Measurements from ENCODE around the gene INPP5J.

The INPP5J gene

DNA sequence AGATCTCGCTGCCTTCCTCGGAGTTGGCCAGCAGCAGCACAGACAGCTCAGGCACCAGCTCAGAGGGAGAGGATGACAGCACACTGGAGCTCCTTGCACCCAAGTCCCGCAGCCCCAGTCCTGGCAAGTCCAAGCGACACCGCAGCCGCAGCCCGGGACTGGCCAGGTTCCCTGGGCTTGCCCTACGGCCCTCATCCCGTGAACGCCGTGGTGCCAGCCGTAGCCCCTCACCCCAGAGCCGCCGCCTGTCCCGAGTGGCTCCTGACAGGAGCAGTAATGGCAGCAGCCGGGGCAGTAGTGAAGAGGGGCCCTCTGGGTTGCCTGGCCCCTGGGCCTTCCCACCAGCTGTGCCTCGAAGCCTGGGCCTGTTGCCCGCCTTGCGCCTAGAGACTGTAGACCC lies 11.1 kb downstream of the INPP5J start:
- Histone ChIP-seq H3K36me3 (ENCODE audit: control insufficient read depth in 1 of 2, insufficient read depth in 2 of 2, low read length in 2 of 2) (peaks cover 0 to 3% of the 10 kb centered on the region in 2 donors), H3K4me3 (ENCODE audit: low read depth in 1 of 2, low read length in 2 of 2) (no peak overlapping the region), H3K4me1 (ENCODE audit: control insufficient read depth in 1 of 2, insufficient read depth in 2 of 2, low read length in 2 of 2) (no peaks in the 10 kb centered on the region), H3K27me3 (ENCODE audit: low read depth, low read length) (no peaks in the 10 kb centered on the region), H3K27ac (ENCODE audit: low read length) (no peak overlapping the region), H3K9me3 (ENCODE audit: control insufficient read depth in 1 of 2, low read length in 2 of 2) (no peaks in the 10 kb centered on the region)

DNA sequence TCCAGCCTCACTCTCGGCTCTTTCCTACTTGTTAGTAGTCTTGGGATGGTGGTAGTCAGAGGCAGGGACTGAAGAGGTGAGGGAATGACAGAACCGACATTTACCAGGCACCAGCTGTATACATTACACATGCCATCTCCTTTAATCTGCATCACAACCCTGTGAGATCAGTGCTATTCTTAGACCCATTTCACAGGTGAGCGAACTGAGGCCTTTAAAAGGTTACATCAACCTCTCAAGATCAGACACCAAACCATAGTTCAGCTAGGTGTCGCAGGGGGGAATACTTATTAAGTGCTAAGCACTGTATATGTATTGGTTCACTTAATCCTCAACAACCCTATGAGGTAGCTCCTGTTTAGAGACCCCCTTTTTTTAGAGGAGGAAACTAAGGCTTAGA lies 11.9 kb downstream of the INPP5J start:
- Histone ChIP-seq H3K4me3 (ENCODE audit: low read depth in 1 of 2, low read length in 2 of 2) (no peak overlapping the region), H3K27me3 (ENCODE audit: low read depth, low read length) (peaks cover 6% of the 10 kb centered on the region), H3K27ac (ENCODE audit: low read length) (no peak overlapping the region), H3K9me3 (ENCODE audit: control insufficient read depth in 1 of 2, low read length in 2 of 2) (no peaks in the 10 kb centered on the region), H3K36me3 (ENCODE audit: control insufficient read depth in 1 of 2, insufficient read depth in 2 of 2, low read length in 2 of 2) (peaks cover 0 to 3% of the 10 kb centered on the region in 2 donors), H3K4me1 (ENCODE audit: control insufficient read depth in 1 of 2, insufficient read depth in 2 of 2, low read length in 2 of 2) (no peaks in the 10 kb centered on the region)

DNA sequence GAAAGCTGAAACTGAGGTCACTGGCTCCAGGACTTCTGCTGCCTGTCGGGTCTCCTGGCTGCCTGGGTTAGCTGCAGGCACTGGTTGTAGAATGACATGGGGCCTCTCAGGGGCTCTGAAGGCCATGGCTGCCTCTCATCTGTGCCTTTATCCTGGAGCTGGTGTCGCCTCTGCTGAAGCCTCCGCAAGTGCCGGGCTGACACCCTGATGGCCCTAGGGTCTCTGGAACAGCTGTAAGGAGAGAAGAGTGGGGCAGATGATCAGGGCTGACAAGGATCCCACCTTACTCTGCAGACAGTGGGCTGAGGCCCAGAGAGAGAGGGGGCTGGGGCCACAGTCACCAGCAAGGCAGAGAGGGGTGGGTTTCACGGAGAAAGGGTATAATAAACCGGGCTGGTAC lies 12.9 kb downstream of the INPP5J start:
- H3K36me3 ChIP-seq (ENCODE audit: control insufficient read depth in 1 of 2, insufficient read depth in 2 of 2, low read length in 2 of 2) = peaks cover 0 to 3% of the 10 kb centered on the region in 2 donors
- H3K4me3 ChIP-seq (ENCODE audit: low read depth in 1 of 2, low read length in 2 of 2) = no peak overlapping the region
- no peak overlapping the region for H3K27ac ChIP-seq (ENCODE audit: low read length)
- H3K9me3 ChIP-seq (ENCODE audit: control insufficient read depth in 1 of 2, low read length in 2 of 2) = no peaks in the 10 kb centered on the region
- H3K27me3 ChIP-seq (ENCODE audit: low read depth, low read length) = peaks cover 9% of the 10 kb centered on the region
- H3K4me1 ChIP-seq (ENCODE audit: control insufficient read depth in 1 of 2, insufficient read depth in 2 of 2, low read length in 2 of 2) = no peaks in the 10 kb centered on the region

DNA sequence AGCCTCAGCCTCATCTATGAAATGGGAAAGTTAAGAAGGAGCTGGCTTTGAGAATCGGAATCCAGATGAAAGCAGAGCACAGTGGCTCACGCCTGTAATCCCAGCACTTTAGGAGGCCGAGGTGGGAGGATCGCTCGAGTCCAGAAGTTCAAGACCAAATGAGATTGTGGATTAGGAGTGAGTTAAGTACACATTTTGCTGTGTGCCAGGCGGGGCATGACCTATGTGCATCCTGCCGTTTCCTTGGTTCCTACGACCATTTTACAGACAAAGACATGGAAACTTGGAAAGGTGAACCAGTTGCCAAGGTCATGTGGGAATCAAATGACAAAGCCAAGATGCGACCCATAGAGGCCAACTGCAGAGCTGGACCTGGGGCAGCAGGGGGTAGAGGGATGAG lies 13.4 kb downstream of the INPP5J start:
- Histone ChIP-seq H3K36me3 (ENCODE audit: control insufficient read depth in 1 of 2, insufficient read depth in 2 of 2, low read length in 2 of 2) (no peaks in the 10 kb centered on the region), H3K27me3 (ENCODE audit: low read depth, low read length) (peaks cover 9% of the 10 kb centered on the region), H3K4me1 (ENCODE audit: control insufficient read depth in 1 of 2, insufficient read depth in 2 of 2, low read length in 2 of 2) (no peaks in the 10 kb centered on the region), H3K4me3 (ENCODE audit: low read depth in 1 of 2, low read length in 2 of 2) (no peak overlapping the region), H3K27ac (ENCODE audit: low read length) (no peak overlapping the region), H3K9me3 (ENCODE audit: control insufficient read depth in 1 of 2, low read length in 2 of 2) (no peaks in the 10 kb centered on the region)

DNA sequence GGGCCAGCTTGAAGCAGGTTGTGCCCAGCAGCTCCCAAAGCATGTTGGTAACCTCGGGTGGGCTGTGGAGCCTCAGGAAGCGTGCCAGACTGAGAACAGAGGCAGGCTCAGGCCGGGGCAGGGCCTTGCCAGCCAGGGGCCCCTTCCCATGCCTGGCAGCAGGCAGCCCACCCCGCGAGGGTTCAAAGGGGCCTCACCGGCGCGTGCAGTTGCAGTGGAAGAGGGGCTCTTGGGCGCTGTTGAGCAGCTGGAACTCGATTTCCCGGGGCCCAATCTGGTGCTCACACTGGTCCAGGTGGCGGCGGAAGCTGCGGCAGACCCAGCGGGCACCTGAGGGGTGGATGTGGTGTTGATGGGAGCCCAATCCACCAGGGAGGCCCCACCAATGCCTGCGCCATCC lies 13.9 kb downstream of the INPP5J start:
- no peaks in the 10 kb centered on the region for H3K36me3 ChIP-seq (ENCODE audit: control insufficient read depth in 1 of 2, insufficient read depth in 2 of 2, low read length in 2 of 2)
- no peak overlapping the region for H3K27ac ChIP-seq (ENCODE audit: low read length)
- no peaks in the 10 kb centered on the region for H3K4me1 ChIP-seq (ENCODE audit: control insufficient read depth in 1 of 2, insufficient read depth in 2 of 2, low read length in 2 of 2)
- H3K27me3 ChIP-seq (ENCODE audit: low read depth, low read length) = peaks cover 9% of the 10 kb centered on the region
- H3K9me3 ChIP-seq (ENCODE audit: control insufficient read depth in 1 of 2, low read length in 2 of 2) = no peaks in the 10 kb centered on the region
- no peak overlapping the region for H3K4me3 ChIP-seq (ENCODE audit: low read depth in 1 of 2, low read length in 2 of 2)

DNA sequence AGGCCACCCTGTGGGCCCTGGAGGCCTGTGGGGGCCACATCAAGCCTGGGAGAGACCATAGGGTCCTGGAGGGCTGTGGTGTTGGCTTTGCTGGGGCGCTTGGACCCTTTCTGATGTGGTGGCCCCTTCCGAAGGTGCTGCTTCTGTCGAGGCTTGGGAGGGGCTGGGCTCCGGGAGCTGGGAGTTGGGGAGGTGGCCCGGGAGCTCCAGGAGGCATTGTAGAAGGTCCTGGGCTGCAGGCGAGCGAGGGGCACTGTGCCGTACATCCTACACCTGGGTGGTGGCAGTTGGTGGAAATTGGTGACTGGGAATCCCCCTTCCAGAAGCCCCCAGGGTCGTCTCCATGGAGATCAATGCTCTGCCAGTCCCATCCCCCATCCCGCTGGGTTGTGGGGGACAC lies 15.0 kb downstream of the INPP5J start:
- Histone ChIP-seq H3K27ac (ENCODE audit: low read length) (no peak overlapping the region), H3K4me3 (ENCODE audit: low read depth in 1 of 2, low read length in 2 of 2) (no peak overlapping the region), H3K4me1 (ENCODE audit: control insufficient read depth in 1 of 2, insufficient read depth in 2 of 2, low read length in 2 of 2) (no peaks in the 10 kb centered on the region), H3K27me3 (ENCODE audit: low read depth, low read length) (peaks cover 9% of the 10 kb centered on the region), H3K36me3 (ENCODE audit: control insufficient read depth in 1 of 2, insufficient read depth in 2 of 2, low read length in 2 of 2) (no peaks in the 10 kb centered on the region), H3K9me3 (ENCODE audit: control insufficient read depth in 1 of 2, low read length in 2 of 2) (no peaks in the 10 kb centered on the region)

DNA sequence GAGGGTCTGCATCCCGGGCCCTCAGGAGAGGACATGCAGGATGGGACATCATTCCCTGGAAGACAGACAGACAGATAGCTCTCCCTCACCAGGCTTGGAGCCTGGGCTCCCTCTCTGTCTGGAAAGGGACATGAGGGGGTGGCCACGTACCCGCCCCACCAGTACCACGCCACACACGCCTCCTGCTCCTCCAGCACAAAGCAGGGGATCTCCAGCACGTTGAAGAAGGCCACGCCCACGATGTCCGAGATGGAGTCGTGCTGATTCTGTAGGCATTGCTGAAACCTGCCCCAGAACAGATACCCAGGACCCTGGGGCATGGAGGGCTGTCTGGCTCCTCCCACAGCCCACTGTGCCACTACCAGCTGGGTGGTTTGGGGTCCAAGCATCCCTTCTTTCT lies 15.4 kb downstream of the INPP5J start:
- Histone ChIP-seq H3K4me3 (ENCODE audit: low read depth in 1 of 2, low read length in 2 of 2) (no peak overlapping the region), H3K27ac (ENCODE audit: low read length) (no peak overlapping the region), H3K27me3 (ENCODE audit: low read depth, low read length) (peaks cover 9% of the 10 kb centered on the region), H3K4me1 (ENCODE audit: control insufficient read depth in 1 of 2, insufficient read depth in 2 of 2, low read length in 2 of 2) (no peaks in the 10 kb centered on the region), H3K36me3 (ENCODE audit: control insufficient read depth in 1 of 2, insufficient read depth in 2 of 2, low read length in 2 of 2) (no peaks in the 10 kb centered on the region), H3K9me3 (ENCODE audit: control insufficient read depth in 1 of 2, low read length in 2 of 2) (no peaks in the 10 kb centered on the region)

DNA sequence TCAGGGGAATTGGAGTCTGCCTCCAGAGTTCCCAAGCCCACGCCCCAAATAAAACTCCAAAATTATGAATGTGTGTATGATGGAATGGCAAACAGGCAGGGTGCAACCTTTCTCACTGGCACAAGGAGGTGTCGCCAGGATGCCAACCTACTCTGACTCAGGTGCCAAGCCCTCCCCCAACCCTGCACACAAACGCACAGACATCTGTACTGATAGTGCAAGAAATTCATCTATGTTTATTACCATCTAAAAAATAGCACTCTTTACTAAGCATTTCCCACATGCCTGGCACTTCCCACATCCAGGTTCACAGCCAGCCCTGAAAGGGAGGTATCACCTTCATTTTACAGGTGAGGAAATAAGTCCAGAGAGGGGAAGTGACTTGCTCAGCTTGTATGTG lies 16.3 kb downstream of the INPP5J start:
- Histone ChIP-seq H3K4me3 (ENCODE audit: low read depth in 1 of 2, low read length in 2 of 2) (no peak overlapping the region), H3K27ac (ENCODE audit: low read length) (no peak overlapping the region), H3K36me3 (ENCODE audit: control insufficient read depth in 1 of 2, insufficient read depth in 2 of 2, low read length in 2 of 2) (no peaks in the 10 kb centered on the region), H3K9me3 (ENCODE audit: control insufficient read depth in 1 of 2, low read length in 2 of 2) (no peaks in the 10 kb centered on the region), H3K27me3 (ENCODE audit: low read depth, low read length) (peaks cover 9% of the 10 kb centered on the region), H3K4me1 (ENCODE audit: control insufficient read depth in 1 of 2, insufficient read depth in 2 of 2, low read length in 2 of 2) (no peaks in the 10 kb centered on the region)

DNA sequence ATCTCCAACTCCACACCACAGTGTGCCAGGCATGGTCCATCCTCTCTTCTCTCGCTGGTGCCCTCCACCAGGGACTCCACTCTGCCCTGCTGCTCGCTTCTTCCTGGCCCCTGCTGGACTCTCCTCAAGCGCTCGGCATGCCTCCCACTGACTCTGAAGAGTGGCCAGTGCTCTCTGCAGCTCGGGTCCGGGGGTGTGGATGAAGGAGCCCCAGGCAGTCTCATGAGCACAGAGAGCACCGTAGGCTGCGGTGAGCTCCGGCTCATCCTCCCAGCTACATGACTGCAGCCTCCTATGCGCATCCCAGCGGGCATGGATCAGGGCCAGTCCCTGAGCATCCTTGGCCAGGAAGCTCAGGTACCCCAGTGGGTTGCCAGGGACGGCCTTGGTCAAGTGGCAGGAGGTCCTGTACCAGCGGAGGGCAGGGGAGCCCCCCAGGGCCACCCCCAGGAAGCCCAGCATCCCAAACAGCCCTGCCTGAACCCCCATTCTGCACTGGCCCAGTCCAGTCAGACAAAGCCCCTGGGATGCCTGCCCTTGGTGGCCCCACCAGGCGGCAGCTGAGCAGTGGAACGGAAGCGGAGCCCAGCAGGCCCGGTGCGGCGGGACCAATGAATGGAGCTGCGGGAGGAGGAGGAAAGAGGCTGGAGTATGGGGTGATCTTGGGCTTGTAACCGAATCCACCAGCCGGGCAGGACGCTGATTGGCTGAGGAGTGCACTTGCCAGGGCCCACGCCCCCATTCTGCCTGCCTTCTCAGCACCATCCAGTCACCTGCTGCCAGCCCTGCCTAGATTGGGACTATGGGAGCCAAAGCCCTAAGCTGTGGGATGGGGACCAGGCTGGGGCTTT lies 17.3 kb downstream of the INPP5J start, which contains the start of gene PLA2G3:
PLA2G3 (minus strand) TSS at position 643 of the 851 bp plus-strand sequence; CDS start at position 489, 154 bp downstream.
- Histone ChIP-seq H3K27ac (ENCODE audit: low read length) (no peak within 1 kb of the TSS), H3K4me3 (ENCODE audit: low read depth in 1 of 2, low read length in 2 of 2) (no peak within 1 kb of the TSS), H3K9me3 (ENCODE audit: control insufficient read depth in 1 of 2, low read length in 2 of 2) (no peaks in the 10 kb centered on the region), H3K27me3 (ENCODE audit: low read depth, low read length) (peaks cover 9% of the 10 kb centered on the region), H3K4me1 (ENCODE audit: control insufficient read depth in 1 of 2, insufficient read depth in 2 of 2, low read length in 2 of 2) (no peaks in the 10 kb centered on the region), H3K36me3 (ENCODE audit: control insufficient read depth in 1 of 2, insufficient read depth in 2 of 2, low read length in 2 of 2) (no peaks in the 10 kb centered on the region)

DNA sequence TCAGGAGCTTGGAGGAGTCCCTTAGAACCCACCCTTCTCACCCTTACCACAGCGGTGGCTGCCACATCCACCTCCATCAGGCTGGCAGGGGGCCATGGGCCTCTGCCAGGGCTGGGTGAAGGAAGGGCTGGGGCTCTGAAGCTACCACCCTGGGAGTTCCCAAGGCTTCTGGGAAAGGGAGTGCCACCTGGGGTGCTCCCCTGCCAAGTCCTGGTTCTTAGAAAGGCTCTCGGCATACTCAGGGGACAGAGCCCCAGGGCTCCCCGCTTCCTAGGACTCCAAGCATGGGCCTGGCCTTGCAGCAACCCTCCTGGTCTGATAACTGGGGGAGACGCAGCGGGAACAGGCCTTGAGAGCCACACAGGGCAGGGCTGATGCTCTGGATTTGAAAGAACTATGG lies 18.0 kb downstream of the INPP5J start:
- H3K9me3 ChIP-seq (ENCODE audit: control insufficient read depth in 1 of 2, low read length in 2 of 2) = no peaks in the 10 kb centered on the region
- no peak overlapping the region for H3K4me3 ChIP-seq (ENCODE audit: low read depth in 1 of 2, low read length in 2 of 2)
- H3K36me3 ChIP-seq (ENCODE audit: control insufficient read depth in 1 of 2, insufficient read depth in 2 of 2, low read length in 2 of 2) = no peaks in the 10 kb centered on the region
- H3K4me1 ChIP-seq (ENCODE audit: control insufficient read depth in 1 of 2, insufficient read depth in 2 of 2, low read length in 2 of 2) = no peaks in the 10 kb centered on the region
- peaks cover 9% of the 10 kb centered on the region for H3K27me3 ChIP-seq (ENCODE audit: low read depth, low read length)
- no peak overlapping the region for H3K27ac ChIP-seq (ENCODE audit: low read length)

DNA sequence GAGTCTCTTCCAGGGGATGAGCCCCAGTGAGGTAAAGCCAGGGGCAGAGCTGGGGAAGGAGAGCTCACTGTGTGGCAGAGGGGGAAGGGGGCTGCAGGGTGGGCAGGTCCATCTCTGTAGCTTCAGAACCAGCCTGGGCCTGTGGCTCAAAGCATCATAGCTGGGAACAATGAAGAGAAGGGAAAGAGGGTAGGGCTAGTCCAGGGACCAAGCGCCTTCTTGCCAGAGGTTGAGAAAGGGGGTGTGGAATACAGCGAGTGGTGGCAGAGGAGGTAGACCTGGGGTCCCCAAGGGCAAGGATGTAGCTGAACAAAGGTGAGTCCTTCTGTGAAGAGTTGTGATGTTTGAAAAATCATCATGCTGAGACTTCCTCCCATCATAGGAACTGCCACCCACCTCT lies 18.8 kb downstream of the INPP5J start:
- H3K27me3 ChIP-seq (ENCODE audit: low read depth, low read length) = peaks cover 9% of the 10 kb centered on the region
- no peak overlapping the region for H3K4me3 ChIP-seq (ENCODE audit: low read depth in 1 of 2, low read length in 2 of 2)
- no peaks in the 10 kb centered on the region for H3K4me1 ChIP-seq (ENCODE audit: control insufficient read depth in 1 of 2, insufficient read depth in 2 of 2, low read length in 2 of 2)
- no peaks in the 10 kb centered on the region for H3K9me3 ChIP-seq (ENCODE audit: control insufficient read depth in 1 of 2, low read length in 2 of 2)
- no peaks in the 10 kb centered on the region for H3K36me3 ChIP-seq (ENCODE audit: control insufficient read depth in 1 of 2, insufficient read depth in 2 of 2, low read length in 2 of 2)
- no peak overlapping the region for H3K27ac ChIP-seq (ENCODE audit: low read length)

DNA sequence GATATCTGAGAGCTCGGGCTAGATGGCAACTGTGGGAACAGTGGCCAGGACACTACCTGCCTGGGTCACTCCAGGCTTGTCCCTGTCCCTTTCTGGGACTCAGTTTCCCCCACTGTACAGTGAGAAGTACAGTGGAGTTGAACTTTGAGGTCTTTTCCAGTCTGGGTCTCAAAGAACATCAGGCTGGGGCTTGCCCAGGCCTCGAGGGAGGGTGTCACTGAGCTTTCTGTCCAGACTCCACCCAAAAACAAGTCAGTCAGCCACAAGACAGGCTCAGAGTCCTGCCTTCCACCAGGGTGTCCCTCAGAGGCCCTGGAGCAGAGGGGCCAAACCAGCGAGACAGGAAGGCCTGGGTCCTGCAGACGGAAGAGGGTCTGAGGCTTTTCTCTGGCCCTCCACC lies 19.5 kb downstream of the INPP5J start:
- H3K4me1 ChIP-seq (ENCODE audit: control insufficient read depth in 1 of 2, insufficient read depth in 2 of 2, low read length in 2 of 2) = no peaks in the 10 kb centered on the region

More for the DNA sequence above, 19.5 kb downstream of the INPP5J start:
- Histone ChIP-seq H3K27me3 (ENCODE audit: low read depth, low read length) (peaks cover 9% of the 10 kb centered on the region), H3K36me3 (ENCODE audit: control insufficient read depth in 1 of 2, insufficient read depth in 2 of 2, low read length in 2 of 2) (no peaks in the 10 kb centered on the region), H3K9me3 (ENCODE audit: control insufficient read depth in 1 of 2, low read length in 2 of 2) (no peaks in the 10 kb centered on the region), H3K27ac (ENCODE audit: low read length) (no peak overlapping the region), H3K4me3 (ENCODE audit: low read depth in 1 of 2, low read length in 2 of 2) (no peak overlapping the region)
